PFSK-1 (cell line): ENCODE results near the gene DDB1.

Experiments used
- POLR2AphosphoS5 ChIP-seq: IDR thresholded peaks from 2 replicates; pipeline ENCODE4 v1.6.1; 2012; ENCODE audit warnings: low read depth, mild to moderate bottlenecking, control low read depth, low read length, moderate library complexity
- REST ChIP-seq, 2 experiments: IDR thresholded peaks; 2 replicates each; pipeline versions ENCODE4 v1.6.1 to v1.8.0; 2011 to 2012; ENCODE audit warnings: low read depth in 2 of 2, low read length in 2 of 2, control low read depth in 1 of 2, inconsistent platforms in 1 of 2, mild to moderate bottlenecking in 1 of 2, moderate library complexity in 1 of 2; ENCODE audit not compliant: insufficient read depth in 1 of 2
- SIN3A ChIP-seq: IDR thresholded peaks from 2 replicates; pipeline ENCODE4 v1.6.1; 2012; ENCODE audit warnings: mild to moderate bottlenecking, low read length, moderate library complexity, borderline replicate concordance; ENCODE audit not compliant: insufficient read depth
- TAF1 ChIP-seq: IDR thresholded peaks from 2 replicates; pipeline ENCODE4 v1.6.1; 2012; ENCODE audit warnings: low read length, control low read depth, borderline replicate concordance; ENCODE audit not compliant: insufficient read depth

- TF ChIP-seq TAF1 (no peak), POLR2AphosphoS5 (no peak; the same call in 1 of the 2 replicates), REST (IDR thresholded peaks at IDR 0.05; ENCODE audit: insufficient read depth in 1 of 2, low read depth in 2 of 2, low read length in 2 of 2) (no peak), SIN3A (no peak)
Observed at GRCh38 chr11:61370349-61371005, 37.6 kb upstream of the DDB1 start.
